NCI-H446 treated with DMSO at 0.1 percent for 48 hours (cell line): ENCODE results near the gene TMEM101.
"Not testable (repeated sequence)": the region's sequence is repeated elsewhere in the genome, so short reads cannot be mapped to it uniquely, and the experiment has no call there.

Experiments
- DNase-seq: peaks from one replicate; lab custom pipeline; 2025; lab: John Stamatoyannopoulos, UW

Gene TMEM101

GRCh38 chr17:44023545-44024270 is 8.9 kb upstream of the TMEM101 start:
- DNase-seq: no peak

GRCh38 chr17:44022246-44022645 is 7.5 kb upstream of the TMEM101 start:
- no peak for DNase-seq

GRCh38 chr17:44021227-44021626 is 6.5 kb upstream of the TMEM101 start:
- DNase-seq: not testable (repeated sequence)

- DNase-seq: no peak
These were observed 678 bp downstream of the TMEM101 start for GRCh38 chr17:44014133-44014436.

- DNase-seq: no peak
These were observed 1.9 kb downstream of the TMEM101 start for GRCh38 chr17:44012874-44013273.

- DNase-seq: no peak
These were observed 2.4 kb downstream of the TMEM101 start for GRCh38 chr17:44012391-44012790.

- DNase-seq: no peak
These were observed 2.9 kb downstream of the TMEM101 start for GRCh38 chr17:44011876-44012275.

GRCh38 chr17:44010966-44011647 is 3.7 kb downstream of the TMEM101 start:
- no peak for DNase-seq

GRCh38 chr17:44008205-44008909 is 6.4 kb downstream of the TMEM101 start:
- no peak for DNase-seq

GRCh38 chr17:44007346-44008204 is 7.2 kb downstream of the TMEM101 start:
- DNase-seq: no peak

- peak; percentile 77 for DNase-seq
These were observed 8.0 kb downstream of the TMEM101 start for GRCh38 chr17:44006598-44007345.

GRCh38 chr17:44006272-44006597 is 8.5 kb downstream of the TMEM101 start:
- no peak for DNase-seq

GRCh38 chr17:44005527-44006271 is 9.1 kb downstream of the TMEM101 start:
- no peak for DNase-seq

- DNase-seq: no peak
These were observed 9.8 kb downstream of the TMEM101 start for GRCh38 chr17:44004761-44005526.

- no peak for DNase-seq
These were observed 10.5 kb downstream of the TMEM101 start, which contains the start of gene NAGS for GRCh38 chr17:44004077-44004760. NAGS (plus strand) TSS chr17:44004622; CDS start chr17:44004664, 42 bp downstream.

GRCh38 chr17:44002141-44002848 is 12.5 kb downstream of the TMEM101 start:
- no peak for DNase-seq

GRCh38 chr17:44001461-44001920 is 13.3 kb downstream of the TMEM101 start:
- DNase-seq: no peak

- no peak for DNase-seq
These were observed 13.8 kb downstream of the TMEM101 start for GRCh38 chr17:44000871-44001460.
